GM19043 (cell line): ENCODE data around the gene LIMS1.
A peak's percentile ranks its signal among the peaks of the same experiment; 100 is the strongest.
"Not testable (repeated sequence)": the region's sequence is repeated elsewhere in the genome, so short reads cannot be mapped to it uniquely, and the experiment has no call there.

Experiments used
- ATAC-seq: cut with Tn5 transposase; IDR thresholded peaks from one replicate; pipeline ENCODE4 v1.9.1; 2021; ENCODE audit warnings: low read depth; ENCODE audit not compliant: unreplicated experiment

The LIMS1 gene

DNA sequence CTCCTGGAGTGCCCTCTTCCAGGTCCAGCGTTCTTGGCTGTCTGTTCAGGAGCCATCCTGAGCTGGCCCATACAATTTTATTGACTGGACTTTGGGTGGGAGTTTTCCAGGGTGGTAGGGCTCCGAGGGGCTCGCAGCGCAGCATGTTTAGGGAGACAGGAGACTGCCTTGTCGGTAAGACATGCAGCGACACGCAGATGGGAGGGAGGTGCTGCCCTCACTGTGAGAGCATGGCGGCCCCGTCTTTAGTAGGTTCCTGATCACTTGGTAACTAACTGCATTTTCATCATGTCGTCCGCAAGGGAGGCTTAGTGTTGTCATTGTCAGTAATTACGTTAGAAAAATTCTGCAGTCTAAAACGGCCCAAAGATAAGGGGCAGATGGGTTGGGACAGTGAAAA is 121.0 kb downstream of the LIMS1 start:
- ATAC-seq, result not testable (repeated sequence)

DNA sequence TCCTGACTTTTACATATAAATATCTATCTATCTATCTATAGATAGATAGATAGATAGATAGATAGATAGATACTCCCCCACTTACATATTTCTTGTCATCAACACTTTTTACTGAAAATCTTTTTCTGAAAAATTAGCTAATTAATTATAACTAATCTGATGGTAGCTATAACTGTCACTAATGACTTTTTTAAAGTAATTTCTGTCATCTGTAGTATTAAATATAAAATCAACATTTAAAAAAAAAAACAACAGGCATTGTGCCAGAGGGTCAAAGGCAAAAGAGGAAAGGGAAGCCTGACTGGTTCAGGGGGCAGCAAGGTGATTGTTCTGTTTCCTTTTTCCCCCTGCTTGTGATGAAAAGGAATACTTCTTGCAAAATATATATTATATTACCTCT is 122.0 kb downstream of the LIMS1 start:
- not testable (repeated sequence) for ATAC-seq

DNA sequence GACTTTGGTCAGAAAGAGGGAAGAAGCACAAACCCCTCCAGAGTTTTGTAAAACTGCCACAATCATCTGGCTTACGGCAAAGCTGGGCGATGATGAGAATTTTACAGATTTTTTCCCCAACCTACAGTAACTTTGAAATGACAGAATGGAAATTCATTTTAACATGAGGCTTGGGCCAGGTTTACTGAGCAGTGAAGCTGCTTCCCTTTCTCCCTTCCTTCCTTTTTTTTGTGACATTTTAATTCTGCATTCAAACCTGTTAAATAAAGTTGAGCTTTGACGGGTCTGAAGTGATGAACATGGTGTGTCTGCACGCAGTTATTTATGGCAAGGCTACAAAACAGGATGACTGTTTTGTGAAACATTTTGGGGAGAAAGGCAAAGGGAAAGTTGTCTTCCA is 123.2 kb downstream of the LIMS1 start:
- not testable (repeated sequence) for ATAC-seq

DNA sequence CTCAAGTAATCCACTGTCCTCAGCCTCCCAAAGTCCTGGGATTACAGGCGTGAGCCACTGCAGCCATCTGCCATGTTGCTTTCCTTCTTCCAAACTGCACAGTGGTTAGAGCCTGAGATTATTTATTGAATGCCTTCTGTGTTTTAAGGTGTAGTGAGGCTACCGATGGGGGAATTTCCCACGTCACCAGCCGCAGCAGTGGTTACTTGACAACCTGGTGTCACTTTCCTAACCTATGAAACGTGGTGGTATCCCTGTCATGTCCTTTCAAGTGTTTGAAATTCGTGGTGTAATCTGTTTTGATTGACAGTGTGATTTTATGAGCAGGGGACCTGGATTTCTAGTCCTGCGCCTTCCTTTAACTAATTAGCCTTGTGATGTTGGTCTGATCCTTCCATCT is 124.3 kb downstream of the LIMS1 start:
- not testable (repeated sequence) for ATAC-seq

DNA sequence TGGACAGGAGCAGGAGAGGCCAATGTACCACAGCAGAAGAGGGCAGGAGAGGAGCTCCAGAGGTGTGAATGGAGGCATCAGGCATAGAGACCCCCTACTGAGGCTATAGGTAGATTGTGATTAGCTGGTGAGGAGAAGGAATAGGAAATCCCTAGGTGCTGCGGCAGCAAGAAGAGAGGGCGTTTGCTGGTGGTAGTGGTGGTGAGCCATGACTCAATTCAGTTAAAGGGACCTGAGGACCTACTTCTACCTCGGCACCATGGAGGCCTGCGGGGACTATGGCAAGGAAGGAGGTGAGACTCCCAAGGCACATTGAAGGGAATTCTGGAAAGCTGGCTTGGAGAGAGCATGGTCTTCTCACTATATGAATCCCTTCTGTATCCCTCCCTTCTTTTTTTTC is 127.2 kb downstream of the LIMS1 start:
- not testable (repeated sequence) for ATAC-seq

DNA sequence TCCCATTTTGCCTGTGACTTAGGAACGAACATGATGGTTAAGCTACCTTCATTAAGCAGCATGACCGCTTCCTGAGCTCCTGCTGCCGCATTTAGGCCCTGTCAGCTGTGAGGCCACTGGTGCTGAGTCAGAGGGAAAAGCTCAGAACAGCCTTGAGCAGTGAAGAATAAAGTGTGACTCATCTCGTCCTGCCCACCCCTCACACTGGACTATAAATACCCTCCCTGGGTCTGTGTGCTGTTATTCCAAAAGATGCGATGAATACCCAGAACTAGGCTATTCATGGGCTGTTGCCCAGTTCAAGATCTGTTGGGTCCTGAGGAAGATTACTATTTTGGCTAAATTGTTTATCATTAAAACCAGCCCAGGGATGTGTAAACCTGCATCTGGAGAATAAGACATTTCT is 127.9 kb downstream of the LIMS1 start:
- ATAC-seq, result peak; percentile 90

DNA sequence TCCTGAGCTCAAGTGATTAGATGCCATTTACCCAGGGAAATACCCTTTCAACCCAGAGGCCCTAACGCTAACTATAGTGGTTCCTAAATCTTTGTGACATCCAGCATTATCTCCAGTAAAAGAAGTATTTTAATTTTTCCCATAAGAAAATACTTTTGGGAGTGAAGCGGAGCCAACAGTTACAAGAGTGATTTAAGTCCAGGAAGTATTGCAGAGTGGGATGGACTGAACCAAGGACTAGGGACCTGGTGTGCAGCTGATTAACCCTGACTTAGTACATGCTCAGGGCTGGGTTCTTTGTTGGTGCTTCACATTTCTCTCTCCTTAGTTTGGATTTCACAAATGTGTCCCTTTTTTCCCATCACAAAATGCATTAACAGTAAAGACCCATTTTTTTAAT is 129.1 kb downstream of the LIMS1 start:
- not testable (repeated sequence) for ATAC-seq

DNA sequence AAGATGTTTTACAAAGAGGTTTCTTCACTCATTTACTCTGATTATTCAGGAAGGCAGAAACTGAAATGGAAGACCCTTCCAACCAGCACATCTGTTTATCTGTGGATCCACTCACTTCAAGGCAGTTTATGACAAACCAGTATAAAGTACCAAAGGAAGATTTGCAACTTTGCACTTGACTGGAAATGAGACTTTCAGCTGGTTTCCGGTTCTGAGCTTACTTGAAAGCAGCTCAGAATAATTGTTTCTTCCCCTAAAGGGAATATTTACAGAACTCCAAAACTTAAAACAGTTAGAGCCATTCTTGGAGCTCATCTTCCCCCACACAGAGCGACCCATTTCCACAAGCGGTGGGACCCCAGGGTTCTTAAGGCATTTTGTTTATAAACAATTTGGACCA is 129.8 kb downstream of the LIMS1 start:
- ATAC-seq, result not testable (repeated sequence)

DNA sequence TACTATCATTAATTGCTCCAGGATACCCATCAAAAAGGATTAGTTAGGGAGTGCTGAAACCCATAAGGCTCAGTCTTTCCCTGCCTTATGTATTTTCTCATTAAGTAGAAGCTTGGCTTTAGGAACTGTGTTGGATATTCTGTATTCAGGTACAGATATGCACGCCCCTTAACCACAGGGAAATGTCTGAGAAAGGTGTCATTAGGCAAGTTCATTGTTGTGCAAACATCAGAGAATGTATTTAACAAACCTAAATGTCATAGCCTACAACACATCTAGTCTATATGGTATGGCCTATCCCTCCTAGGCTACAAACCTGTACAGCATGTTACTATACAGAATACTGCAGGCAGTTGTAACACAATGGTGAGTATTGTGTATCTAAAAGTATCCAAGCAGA is 130.7 kb downstream of the LIMS1 start:
- not testable (repeated sequence) for ATAC-seq

DNA sequence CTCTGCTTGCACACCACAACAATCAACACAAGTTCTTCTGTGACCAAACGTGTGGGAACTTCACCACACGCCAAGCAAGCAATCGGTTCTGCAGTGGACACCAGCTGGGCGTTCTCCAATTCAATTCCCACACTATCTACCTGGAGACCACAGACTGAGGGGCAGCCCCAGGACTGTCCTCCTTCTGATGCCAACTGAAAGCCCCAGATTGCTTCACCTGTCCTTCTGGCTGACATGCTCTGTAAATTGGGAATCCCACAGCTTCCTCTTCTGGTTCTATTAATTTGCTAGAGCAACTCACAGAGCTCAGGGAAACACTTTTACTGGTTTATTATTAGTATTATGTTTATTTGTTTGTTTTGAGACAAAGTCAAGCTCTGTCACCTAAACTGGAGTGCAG is 131.7 kb downstream of the LIMS1 start:
- not testable (repeated sequence) for ATAC-seq

DNA sequence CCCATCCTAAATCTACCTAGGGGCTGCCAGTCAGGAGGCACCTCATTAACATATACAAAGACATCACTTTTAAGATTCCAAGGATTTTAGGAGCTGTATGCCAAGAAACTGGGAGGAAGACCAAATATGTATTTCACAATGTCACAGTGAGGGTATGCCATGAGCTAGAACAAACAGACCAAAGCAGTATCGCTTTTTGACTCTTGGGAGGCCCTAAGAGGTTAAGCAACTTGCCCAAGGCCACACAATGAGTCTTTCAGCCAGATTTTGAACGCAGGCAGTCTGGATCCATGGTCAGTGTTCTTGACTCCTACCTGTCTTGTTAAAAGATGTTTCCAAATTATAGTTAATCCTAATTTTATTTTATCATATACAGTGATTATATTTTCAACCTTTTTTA is 132.9 kb downstream of the LIMS1 start:
- ATAC-seq, result not testable (repeated sequence)

DNA sequence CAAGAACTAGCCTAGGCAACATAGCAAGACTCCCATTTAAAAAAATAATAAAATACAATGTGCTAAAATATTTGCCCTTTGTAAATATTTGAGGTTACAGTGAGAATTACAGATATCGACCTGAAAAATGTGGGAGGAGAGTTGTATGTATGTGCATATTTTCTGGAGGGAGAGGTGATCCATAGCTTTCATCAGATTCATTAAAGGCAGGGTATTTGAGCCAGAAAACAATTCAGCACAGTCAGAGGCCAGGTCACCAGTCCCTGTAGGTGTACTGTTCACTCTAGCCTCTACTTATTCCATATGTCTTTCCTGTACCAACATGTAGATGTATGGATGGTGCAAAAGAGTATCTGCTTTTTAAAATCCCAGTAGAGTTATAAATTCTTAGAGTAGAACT is 136.0 kb downstream of the LIMS1 start:
- ATAC-seq, result not testable (repeated sequence)

DNA sequence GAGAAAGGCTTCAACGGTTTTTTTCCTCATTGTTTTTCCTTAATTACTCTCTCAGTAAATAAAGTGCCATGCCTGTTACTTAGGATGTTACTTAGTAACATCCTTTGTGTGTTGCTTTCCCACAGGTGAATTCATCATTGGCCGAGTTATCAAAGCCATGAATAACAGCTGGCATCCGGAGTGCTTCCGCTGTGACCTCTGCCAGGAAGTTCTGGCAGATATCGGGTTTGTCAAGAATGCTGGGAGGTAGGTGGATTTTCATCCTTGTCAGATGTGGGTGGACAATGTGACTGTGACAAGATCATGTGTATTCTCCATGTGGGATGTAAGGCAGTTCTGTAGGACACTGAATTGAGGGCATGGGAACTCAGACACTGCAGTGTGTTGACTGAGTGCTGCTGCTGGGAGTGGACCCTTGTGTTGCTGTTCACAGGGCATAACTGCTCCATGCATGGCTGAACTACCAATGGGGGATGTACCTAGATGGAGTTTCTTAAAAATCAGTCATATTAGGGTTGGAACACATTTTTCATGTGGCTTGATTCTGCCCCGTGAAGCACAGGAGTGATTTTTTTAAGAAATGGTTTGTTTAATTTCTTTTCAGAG is 138.0 kb downstream of the LIMS1 start:
- not testable (repeated sequence) for ATAC-seq

DNA sequence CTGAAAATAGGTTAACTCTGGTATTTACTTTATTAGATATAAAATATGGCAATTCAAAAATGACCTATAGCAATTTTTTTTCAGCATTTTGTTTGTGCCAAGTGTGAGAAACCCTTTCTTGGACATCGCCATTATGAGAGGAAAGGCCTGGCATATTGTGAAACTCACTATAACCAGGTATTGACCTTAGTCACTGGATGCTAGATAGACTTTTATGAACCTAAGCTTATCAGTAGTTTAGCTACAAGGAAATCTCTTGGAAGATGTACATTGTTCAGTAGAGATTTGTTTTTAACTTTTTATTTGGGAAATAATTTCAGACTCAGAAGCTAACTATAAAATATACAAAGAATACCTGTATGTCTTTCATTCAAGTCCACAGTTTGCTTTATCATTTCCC is 142.3 kb downstream of the LIMS1 start:
- not testable (repeated sequence) for ATAC-seq

DNA sequence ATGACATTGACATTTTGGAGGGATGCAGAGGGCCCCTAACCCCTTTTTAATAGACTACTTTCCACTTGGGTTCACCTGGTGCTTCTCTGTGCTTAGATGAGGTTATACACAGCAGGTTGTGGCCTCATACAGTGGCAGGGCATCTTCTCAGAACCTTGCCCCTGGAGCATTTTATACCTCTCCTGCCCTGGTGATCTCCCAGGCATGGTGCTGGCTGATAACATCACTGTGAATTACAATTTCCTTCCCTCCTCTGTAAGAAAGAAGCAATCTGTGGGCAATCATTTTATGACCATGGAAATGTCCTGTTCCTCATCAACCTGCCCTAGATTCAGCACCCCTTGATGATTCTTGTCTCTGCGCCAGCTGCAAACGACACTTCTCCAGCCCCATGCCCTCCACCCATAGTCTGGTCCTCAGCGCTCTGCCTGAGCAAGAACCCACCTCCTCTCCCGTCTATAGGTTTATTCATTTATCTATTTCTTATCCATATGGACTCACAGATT is 143.0 kb downstream of the LIMS1 start:
- not testable (repeated sequence) for ATAC-seq

DNA sequence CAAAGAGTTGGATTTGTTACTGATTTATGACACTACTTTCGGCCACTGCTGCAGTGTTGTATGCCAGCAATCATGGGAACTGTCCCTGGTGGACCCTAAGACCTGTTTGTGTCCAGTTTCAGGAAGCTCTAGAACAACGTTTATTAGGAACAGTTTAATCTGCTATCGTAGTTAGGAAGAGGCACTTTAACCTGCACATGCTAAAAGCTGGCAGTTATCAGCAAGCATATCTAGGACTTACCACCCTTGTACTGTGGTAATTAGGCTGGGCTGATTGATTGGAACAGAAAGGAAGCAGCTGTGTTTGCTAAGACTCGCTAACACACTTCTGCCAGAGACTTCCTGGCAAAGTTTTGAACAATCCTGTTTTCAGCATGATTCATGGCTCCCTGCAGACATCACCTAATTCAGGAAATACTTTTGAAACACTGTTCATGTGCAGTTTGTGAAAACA is 144.0 kb downstream of the LIMS1 start:
- ATAC-seq, result not testable (repeated sequence)

DNA sequence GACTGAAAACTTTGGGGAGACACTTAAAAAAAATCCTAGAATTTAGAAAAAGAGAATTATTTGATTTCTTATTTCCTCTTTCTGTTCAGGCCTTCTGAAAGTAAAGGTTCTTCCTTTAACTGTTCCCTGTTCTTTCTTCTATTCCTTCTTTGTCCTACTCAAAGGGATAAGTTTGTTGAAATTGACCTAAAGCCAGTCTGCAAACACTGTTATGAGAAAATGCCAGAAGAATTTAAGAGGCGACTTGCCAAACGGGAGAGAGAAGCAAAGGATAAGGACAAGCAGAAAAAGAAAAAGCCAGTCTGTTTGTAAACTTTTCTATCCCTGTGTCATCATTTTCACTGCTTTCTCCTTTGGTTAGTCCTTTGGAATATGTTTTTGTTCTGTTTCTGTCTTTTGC is 146.5 kb downstream of the LIMS1 start:
- ATAC-seq, result not testable (repeated sequence)

DNA sequence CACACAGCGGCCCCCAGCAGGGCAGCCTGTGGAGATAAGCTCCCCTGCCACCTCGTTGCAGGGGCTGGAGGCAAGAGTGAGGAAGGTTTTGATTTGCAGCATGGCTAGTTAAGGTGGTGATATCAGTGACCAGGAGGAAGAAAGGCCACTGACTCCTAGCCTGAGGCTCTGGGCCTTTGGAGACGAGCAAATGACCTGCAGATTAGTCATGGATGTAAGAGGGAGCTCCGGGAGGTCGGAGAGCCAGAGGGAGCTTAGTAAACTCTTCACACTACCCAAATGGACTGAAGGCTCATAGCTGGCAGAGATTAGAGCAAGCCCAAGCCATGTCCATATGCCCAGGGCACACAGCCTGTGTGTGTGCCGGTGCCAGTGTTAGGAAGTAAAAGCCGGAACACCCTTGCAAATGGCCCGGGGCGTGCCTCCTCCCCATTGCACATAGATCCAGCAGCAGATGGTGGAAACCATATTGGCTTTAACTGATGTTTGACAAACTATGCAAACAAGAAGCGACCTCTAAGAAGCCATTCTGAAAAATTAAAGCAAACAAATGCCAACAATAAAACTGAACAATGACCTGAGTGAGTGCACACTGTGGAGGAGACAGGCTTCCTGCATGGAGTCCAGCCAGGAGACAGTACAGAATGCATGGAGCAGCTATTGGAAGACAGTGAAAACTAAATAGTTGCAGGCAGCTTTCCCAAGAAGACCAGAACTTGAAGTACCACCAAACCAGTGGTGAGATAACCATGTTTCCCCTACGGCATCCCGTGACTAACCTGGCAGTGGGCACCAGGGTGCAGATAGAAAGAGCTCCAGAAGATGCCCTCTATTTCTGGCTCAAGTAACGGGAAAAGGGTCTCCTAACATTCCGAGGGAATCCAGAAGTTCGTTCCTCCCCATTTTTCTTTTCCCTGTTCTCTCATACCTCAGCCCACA is 154.8 kb downstream of the LIMS1 start:
- ATAC-seq, result not testable (repeated sequence)

DNA sequence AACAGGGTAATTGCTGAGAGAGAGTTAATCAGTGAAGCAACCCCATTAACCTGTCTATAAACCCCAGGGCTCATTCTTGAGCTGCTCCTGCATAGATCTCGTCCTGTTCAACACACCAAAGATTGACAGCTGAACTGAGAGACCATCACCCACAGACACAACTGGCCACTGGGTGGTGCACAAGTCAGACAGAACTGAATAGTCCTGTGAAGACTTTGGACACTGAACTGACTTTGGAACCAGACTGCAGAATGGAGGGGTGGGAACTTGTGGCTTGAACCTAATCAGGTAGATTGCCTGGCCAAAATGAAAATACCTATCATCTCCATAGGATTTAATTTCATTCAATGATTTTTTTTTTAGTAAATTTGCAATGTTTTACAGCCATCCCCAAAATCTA is 155.7 kb downstream of the LIMS1 start:
- peak; percentile 64 for ATAC-seq

DNA sequence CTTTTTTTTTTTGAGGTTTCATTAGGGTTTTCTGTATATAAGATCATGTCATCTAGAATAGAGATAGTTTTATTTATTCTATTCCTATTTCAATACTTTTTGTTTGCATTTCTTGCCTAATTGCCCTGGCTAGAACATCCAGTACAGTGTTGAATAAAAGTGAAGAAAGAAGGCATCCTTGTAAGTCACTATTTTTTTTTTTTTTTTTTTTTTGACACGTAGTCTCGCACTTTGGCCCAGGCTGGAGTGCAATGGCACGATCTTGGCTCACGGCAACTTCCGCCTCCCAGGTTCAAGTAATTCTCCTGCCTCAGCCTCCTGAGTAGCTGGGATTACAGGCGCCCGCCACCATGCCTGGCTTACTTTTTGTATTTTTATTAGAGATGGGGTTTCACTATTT is 157.2 kb downstream of the LIMS1 start:
- no peak for ATAC-seq

DNA sequence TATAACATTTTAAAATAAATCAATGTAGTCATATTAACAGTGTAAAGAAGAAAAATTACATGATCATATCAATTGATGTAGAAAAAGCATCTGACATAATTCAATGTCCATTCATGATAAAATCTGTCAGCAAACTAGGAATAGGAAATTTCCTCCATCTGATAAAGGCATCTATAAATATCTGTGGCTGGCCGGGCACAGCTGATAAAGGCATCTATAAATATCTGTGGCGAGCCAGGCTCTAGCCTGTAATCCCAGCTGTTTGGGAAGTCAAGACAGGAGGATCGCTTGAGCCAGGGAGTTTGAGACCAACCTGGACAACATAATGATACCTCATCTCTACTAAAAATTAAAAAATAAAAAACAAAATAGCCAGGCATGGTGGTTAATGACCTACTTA is 166.9 kb downstream of the LIMS1 start:
- no peak for ATAC-seq
